Activated T-cell treated with anti-CD3 and anti-CD28 coated beads, Interleukin-2, amount 50 U/mL, for 24 hours (primary cell): ENCODE measurements around the gene TMEM88.
A peak's percentile ranks its signal among the peaks of the same experiment; 100 is the strongest.
"Not testable (repeated sequence)": the region's sequence is repeated elsewhere in the genome, so short reads cannot be mapped to it uniquely, and the experiment has no call there.

Experiments used
- DNase-seq: peaks from one replicate; pipeline ENCODE4 v3.0.0-alpha.2; 2020
- H3K27ac Mint-ChIP-seq: 2 replicates; pipeline ENCODE4 v1.8.0; 2020; ENCODE audit warnings: mild to moderate bottlenecking, mixed read lengths
- H3K27me3 Mint-ChIP-seq: 2 replicates; pipeline ENCODE4 v1.8.0; 2020; ENCODE audit warnings: mixed read lengths
- H3K36me3 Mint-ChIP-seq: 2 replicates; pipeline ENCODE4 v1.8.0; 2020; ENCODE audit warnings: low read depth, mixed read lengths
- H3K4me1 Mint-ChIP-seq: 2 replicates; pipeline ENCODE4 v1.8.0; 2020; ENCODE audit warnings: low read depth, mixed read lengths
- H3K4me3 Mint-ChIP-seq: 2 replicates; pipeline ENCODE4 v1.8.0; 2020; ENCODE audit warnings: mild to moderate bottlenecking, moderate library complexity, mixed read lengths
- H3K9me3 Mint-ChIP-seq: 2 replicates; pipeline ENCODE4 v1.8.0; 2020; ENCODE audit warnings: mixed read lengths

TMEM88 gene

GRCh38 chr17:7854851-7855659 is at the start of gene TMEM88:
Gene TMEM88 (plus strand): TSS chr17:7855066. CDS start chr17:7855075, 9 bp downstream.
- H3K4me3 Mint-ChIP-seq: no peak within 1 kb of the TSS
- DNase-seq: no peak

DNA sequence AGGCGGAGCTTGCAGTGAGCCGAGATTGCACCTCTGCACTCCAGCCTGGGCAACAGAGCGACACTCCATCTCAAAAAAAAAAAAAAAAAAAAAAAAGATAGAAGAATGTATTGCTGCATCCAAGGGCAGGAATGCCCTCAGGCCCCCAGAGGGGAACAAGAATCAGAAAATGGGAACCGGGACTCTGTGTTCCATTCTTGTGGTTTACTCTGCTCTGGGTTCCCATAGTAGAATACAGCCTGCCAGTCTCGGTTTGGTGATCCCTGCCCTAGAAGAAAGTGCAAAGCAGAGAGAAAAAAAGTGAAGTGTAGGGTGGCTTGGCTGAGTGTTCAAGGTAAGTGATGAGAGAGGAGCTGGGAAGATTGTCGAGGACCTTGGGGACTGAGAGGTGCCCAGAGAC is 48.3 kb upstream of the TMEM88 start:
- Mint-ChIP-seq H3K9me3 (no peaks in the 10 kb centered on the region), H3K4me3 (no peak overlapping the region), H3K27me3 (peaks cover 8% of the 10 kb centered on the region), H3K27ac (no peak overlapping the region), H3K4me1 (peaks cover 4% of the 10 kb centered on the region), H3K36me3 (no peaks in the 10 kb centered on the region)
- no peak for DNase-seq

More at GRCh38 chr17:7854851-7855659, at the start of gene TMEM88:
- peaks cover 48% of the 10 kb centered on the region for H3K4me1 Mint-ChIP-seq
- peaks cover 41% of the 10 kb centered on the region for H3K36me3 Mint-ChIP-seq
- H3K9me3 Mint-ChIP-seq: no peaks in the 10 kb centered on the region
- peak within 1 kb of the TSS; percentile 57 for H3K27ac Mint-ChIP-seq
- no peaks in the 10 kb centered on the region for H3K27me3 Mint-ChIP-seq

DNA sequence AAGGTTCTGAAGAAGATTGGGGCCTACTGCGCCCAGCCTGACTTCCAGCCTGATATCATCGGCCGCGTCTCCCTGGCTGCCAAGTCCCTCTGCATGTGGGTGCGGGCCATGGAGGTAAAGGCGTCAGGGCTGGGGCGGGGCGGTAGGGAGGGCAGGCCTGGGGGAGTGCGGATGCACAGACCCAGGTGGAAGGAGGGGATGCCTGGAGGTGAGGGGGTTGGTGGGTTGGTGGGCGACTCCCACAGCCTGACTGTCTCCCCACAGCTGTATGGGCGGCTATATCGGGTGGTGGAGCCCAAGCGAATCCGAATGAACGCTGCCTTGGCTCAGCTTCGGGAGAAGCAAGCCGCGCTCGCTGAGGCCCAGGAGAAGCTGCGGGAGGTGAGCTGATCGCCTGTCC is 47.7 kb upstream of the TMEM88 start:
- Mint-ChIP-seq H3K36me3 (no peaks in the 10 kb centered on the region), H3K4me1 (peaks cover 4% of the 10 kb centered on the region), H3K27ac (no peak overlapping the region), H3K9me3 (no peaks in the 10 kb centered on the region), H3K27me3 (peaks cover 8% of the 10 kb centered on the region), H3K4me3 (no peak overlapping the region)
- DNase-seq: no peak

DNA sequence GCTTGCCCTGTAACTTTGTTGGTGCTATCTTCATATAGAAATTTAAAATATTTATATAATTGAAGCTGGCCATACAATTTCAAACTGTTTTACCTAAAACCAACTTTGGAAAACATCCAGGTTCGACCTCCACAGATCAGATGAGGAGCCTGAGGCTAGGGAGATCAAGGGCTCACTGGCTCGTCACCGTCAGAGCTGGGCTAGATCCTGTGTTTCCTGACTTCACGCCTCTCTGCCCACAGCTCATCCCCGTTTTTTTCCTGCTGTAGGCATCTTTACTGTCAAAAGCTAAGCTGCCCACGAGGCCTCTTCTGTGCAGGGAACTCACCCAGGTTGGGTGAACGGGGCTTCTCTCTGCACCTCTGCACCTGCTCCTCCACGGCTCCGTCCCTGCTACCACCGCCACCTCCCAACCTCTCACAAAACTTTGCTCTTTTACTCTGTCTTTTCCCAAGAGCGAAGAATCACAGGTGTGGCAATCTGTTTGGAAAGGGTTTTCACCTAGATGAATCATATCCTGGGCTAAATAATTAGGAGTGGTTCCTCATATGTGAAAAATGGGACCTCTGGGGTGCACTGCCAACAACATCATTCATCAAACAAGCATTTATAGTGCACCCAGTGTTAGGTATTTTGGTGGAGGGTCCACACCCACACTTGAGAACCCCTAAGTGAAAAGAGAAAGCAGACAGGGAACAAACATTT is 45.6 kb upstream of the TMEM88 start:
- no peak overlapping the region for H3K27ac Mint-ChIP-seq
- no peaks in the 10 kb centered on the region for H3K36me3 Mint-ChIP-seq
- no peak overlapping the region for H3K4me3 Mint-ChIP-seq
- peaks cover 4% of the 10 kb centered on the region for H3K4me1 Mint-ChIP-seq
- no peak for DNase-seq
- H3K27me3 Mint-ChIP-seq: peaks cover under 1% of the 10 kb centered on the region
- H3K9me3 Mint-ChIP-seq: no peaks in the 10 kb centered on the region

GRCh38 chr17:7809791-7810343 is 45.0 kb upstream of the TMEM88 start:
- not testable (repeated sequence) for H3K9me3 Mint-ChIP-seq, H3K27ac Mint-ChIP-seq, H3K27me3 Mint-ChIP-seq, H3K4me3 Mint-ChIP-seq, H3K36me3 Mint-ChIP-seq, H3K4me1 Mint-ChIP-seq, DNase-seq

DNA sequence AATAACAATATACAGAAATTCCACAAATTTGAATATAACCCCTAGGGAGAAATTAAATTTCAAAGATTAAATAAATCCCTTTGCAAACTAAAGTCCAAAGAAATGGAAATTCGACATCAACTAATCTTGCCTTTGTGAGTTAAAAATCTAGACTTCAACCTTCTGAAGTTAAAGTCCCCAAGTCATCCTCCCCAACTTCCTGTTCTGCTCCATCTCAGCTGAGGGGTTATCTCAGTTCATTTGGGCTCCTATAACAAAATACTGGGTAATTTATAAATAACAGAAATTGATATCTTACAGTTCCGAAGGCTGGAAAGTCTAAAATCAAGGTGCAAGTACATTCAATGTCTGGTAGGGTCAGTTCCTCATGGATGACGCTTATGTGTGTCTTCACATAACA is 43.6 kb upstream of the TMEM88 start:
- Mint-ChIP-seq H3K4me1 (peaks cover 4% of the 10 kb centered on the region), H3K4me3 (no peak overlapping the region), H3K27ac (no peak overlapping the region), H3K36me3 (no peaks in the 10 kb centered on the region), H3K9me3 (no peaks in the 10 kb centered on the region), H3K27me3 (no peaks in the 10 kb centered on the region)
- no peak for DNase-seq

DNA sequence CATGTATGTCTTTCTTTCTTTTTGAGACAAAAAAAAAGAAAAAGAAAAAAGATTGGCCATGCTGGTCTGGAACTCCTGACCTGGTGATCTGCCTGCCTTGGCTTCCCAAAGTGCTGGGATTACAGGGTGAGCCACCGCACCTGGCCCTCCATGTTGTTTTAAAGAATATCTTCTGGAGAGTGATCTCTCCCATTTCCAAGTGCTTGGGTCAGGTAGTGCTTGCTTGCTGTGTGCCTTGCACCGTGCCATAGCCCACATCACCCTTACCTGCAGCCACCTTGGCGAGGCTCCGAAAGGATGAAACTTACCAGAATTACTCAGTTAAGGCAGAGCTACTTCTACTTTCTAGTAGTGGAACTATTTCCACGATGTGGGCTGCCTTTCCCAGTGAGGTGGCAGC is 39.9 kb upstream of the TMEM88 start:
- Mint-ChIP-seq H3K4me1 (peaks cover 4% of the 10 kb centered on the region), H3K27me3 (no peaks in the 10 kb centered on the region), H3K36me3 (no peaks in the 10 kb centered on the region), H3K27ac (no peak overlapping the region), H3K4me3 (no peak overlapping the region), H3K9me3 (no peaks in the 10 kb centered on the region)
- DNase-seq: no peak

- Mint-ChIP-seq H3K9me3 (no peaks in the 10 kb centered on the region), H3K27me3 (no peaks in the 10 kb centered on the region), H3K4me3 (no peak overlapping the region), H3K36me3 (no peaks in the 10 kb centered on the region), H3K27ac (no peak overlapping the region), H3K4me1 (no peaks in the 10 kb centered on the region)
- no peak for DNase-seq
These were observed 37.8 kb upstream of the TMEM88 start for GRCh38 chr17:7816926-7817642.

DNA sequence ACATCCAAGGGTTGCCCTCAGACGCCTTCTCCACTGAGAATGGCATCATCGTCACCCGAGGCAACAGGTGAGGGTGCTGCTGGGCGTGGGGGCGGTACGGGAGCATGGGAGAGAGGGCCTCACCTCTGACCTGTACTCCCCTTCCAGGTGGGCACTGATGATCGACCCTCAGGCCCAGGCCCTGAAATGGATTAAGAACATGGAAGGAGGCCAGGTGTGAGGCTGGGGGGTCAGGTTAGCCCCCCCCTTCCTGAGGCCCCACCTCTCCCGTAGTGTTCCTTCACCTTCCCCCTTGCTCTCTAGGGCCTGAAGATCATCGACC is 37.3 kb upstream of the TMEM88 start:
- H3K27me3 Mint-ChIP-seq: no peaks in the 10 kb centered on the region
- no peaks in the 10 kb centered on the region for H3K36me3 Mint-ChIP-seq
- H3K4me3 Mint-ChIP-seq: no peak overlapping the region
- no peak overlapping the region for H3K27ac Mint-ChIP-seq
- H3K9me3 Mint-ChIP-seq: no peaks in the 10 kb centered on the region
- no peak for DNase-seq
- H3K4me1 Mint-ChIP-seq: no peaks in the 10 kb centered on the region

GRCh38 chr17:7818026-7818425 is 36.8 kb upstream of the TMEM88 start:
- H3K27ac Mint-ChIP-seq: no peak overlapping the region
- H3K27me3 Mint-ChIP-seq: no peaks in the 10 kb centered on the region
- no peak for DNase-seq
- no peaks in the 10 kb centered on the region for H3K36me3 Mint-ChIP-seq
- no peaks in the 10 kb centered on the region for H3K9me3 Mint-ChIP-seq
- no peak overlapping the region for H3K4me3 Mint-ChIP-seq
- no peaks in the 10 kb centered on the region for H3K4me1 Mint-ChIP-seq

DNA sequence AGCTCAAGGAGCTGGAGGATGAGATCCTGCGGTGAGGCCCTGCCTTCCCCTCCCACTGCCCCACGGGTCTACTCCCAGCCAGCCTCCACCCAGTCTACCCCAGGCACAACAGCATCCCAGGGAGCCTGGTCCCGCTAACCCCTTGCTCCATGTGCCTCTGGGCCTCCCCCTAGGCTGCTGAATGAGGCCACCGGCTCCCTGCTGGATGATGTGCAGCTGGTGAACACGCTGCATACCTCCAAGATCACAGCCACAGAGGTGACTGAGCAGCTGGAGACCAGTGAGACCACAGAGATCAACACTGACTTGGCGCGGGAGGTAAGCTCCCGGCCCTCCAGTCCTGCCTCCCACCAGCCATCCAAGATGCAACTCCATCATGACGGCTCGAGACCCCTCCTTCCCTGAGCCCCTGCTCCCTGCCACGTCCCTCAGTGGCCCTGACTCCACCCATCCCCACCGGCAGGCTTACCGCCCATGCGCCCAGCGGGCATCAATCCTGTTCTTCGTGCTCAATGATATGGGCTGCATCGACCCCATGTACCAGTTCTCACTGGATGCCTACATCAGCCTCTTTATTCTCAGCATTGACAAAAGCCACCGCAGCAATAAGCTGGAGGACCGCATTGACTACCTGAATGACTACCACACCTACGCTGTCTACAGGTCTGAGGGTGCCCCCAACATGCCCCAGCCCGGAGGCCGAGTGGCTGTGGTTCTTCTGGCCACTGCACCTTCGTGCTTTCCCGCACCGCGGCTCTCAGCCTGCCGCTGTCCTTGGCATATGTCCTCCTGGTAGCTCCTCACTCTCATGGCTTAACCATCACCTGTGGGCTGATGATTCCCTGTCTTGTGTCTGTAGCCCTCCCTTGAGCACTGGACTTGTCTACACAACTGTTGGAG is 35.9 kb upstream of the TMEM88 start:
- H3K9me3 Mint-ChIP-seq: no peaks in the 10 kb centered on the region
- H3K36me3 Mint-ChIP-seq: no peaks in the 10 kb centered on the region
- no peak for DNase-seq
- no peaks in the 10 kb centered on the region for H3K27me3 Mint-ChIP-seq
- no peak overlapping the region for H3K27ac Mint-ChIP-seq
- no peaks in the 10 kb centered on the region for H3K4me1 Mint-ChIP-seq
- no peak overlapping the region for H3K4me3 Mint-ChIP-seq

GRCh38 chr17:7820231-7820630 is 34.6 kb upstream of the TMEM88 start:
- Mint-ChIP-seq H3K36me3 (no peaks in the 10 kb centered on the region), H3K4me1 (peaks cover 7% of the 10 kb centered on the region), H3K9me3 (no peaks in the 10 kb centered on the region), H3K4me3 (no peak overlapping the region), H3K27ac (no peak overlapping the region), H3K27me3 (no peaks in the 10 kb centered on the region)
- no peak for DNase-seq

GRCh38 chr17:7822126-7822525 is 32.7 kb upstream of the TMEM88 start:
- no peak for DNase-seq
- Mint-ChIP-seq H3K4me3 (no peak overlapping the region), H3K4me1 (peaks cover 10% of the 10 kb centered on the region), H3K9me3 (no peaks in the 10 kb centered on the region), H3K27ac (no peak overlapping the region), H3K27me3 (no peaks in the 10 kb centered on the region), H3K36me3 (no peaks in the 10 kb centered on the region)

GRCh38 chr17:7823581-7824001 is 31.3 kb upstream of the TMEM88 start:
- Mint-ChIP-seq H3K4me1 (peaks cover 10% of the 10 kb centered on the region), H3K4me3 (no peak overlapping the region), H3K36me3 (no peaks in the 10 kb centered on the region), H3K27ac (no peak overlapping the region), H3K27me3 (no peaks in the 10 kb centered on the region), H3K9me3 (no peaks in the 10 kb centered on the region)
- DNase-seq: no peak
